ENCODE data around the gene SEPTIN3.

Gene SEPTIN3

DNA sequence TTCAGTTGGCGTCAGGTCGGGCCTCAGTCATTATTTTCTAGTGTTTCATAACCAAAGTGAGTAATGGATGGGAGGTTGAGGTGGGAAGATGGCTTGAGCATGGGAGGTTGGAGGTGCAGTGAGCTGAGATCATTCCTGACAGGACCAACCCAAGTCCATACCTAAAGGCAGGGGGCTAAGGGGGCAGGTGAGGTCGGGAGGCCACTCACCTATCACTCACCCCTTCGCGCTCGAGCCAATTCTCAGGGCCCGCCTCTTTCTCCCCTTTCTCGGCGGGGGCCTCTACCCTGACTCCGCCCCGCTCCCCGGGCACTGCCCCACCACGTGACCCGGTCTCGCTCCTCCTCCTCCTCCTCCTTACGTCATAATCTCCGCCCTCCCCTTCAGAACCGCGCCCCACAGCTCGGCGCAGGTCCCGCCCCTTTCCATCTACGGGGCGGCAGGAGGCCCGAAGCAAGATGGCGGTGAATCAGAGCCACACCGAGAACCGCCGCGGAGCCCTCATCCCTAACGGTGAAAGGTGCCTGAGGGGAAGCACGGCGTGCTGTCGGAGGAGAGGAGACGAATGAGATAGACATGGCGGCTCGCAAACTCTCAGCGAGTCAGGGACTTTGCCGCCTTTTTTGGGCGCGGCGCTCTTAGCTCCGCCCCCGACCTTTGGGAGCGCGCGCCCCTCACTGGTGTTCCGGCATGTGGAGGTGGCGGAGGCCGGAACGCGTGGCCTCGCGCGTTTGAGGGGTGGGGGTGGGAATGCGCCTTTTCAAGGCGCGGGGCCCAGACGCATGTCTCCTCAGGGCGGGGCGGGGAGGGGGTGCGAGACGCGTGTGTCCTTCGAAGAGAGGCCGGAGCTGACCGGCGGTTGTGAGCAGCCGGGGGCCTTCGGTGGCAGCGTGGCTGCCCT, 29.4 kb downstream of the SEPTIN3 start, which contains the start of gene WBP2NL:
Gene WBP2NL, plus strand, starts transcription at position 428 of the 901 bp plus-strand sequence. Its CDS starts 31 bp downstream, at position 459.
- TF ChIP-seq CTCF (IDR thresholded peaks at IDR 0.05): no peak

DNA sequence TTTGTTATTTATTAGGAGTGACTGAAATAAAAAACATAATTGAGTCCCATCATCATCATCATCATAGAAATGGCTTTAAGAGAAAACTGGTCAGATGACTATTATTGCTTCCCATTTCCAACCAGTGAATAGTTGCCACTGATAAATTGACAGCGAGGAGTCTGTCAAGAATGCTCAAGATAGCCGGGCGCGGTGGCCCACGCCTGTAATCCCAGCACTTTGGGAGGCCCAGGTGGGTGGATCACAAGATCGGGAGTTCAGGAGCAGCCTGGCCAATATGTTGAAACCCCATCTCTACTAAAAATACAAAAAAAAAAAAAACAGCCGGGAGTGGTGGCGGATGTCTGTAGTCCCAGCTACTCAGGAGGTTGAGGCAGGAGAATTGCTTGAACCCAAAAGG, 31.2 kb downstream of the SEPTIN3 start:
- TF ChIP-seq CTCF (IDR thresholded peaks at IDR 0.05): no peak

- no peak for TF ChIP-seq CTCF (IDR thresholded peaks at IDR 0.05)
Observed at GRCh38 chr22:42001121-42001520, 31.9 kb downstream of the SEPTIN3 start.

GRCh38 chr22:42001706-42002105, 32.5 kb downstream of the SEPTIN3 start:
- no peak for TF ChIP-seq CTCF (IDR thresholded peaks at IDR 0.05)

DNA sequence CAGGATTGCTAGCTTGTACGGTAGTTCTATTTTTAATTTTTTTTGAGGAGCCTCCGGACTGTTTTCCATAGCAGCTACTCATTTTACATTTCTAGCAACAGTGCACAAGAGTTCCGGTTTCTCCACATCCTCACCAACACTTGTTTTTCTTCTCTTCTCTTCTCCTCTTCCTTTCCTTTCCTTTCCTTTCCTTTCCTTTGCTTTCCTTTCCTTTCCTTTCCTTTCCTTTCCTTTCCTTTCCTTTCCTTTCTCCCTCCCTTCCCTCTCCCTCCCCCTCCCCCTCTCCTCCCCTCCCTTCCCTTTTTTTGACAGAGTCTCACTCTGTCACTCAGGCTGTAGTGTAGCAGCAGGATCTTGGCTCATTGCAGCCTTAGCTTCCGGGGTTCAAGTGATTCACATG, 38.7 kb downstream of the SEPTIN3 start:
- no peak for TF ChIP-seq CTCF (IDR thresholded peaks at IDR 0.05)

- TF ChIP-seq CTCF (IDR thresholded peaks at IDR 0.05): no peak
Observed at GRCh38 chr22:42010778-42011177, 41.5 kb downstream of the SEPTIN3 start.

- TF ChIP-seq CTCF (IDR thresholded peaks at IDR 0.05): no peak
Observed at GRCh38 chr22:42013385-42013784, 44.1 kb downstream of the SEPTIN3 start.
